Ovary (tissue), 9 donors: Measurements from ENCODE around the gene MYL11. TPM values are rescaled to one million over a fixed set of nuclear protein-coding genes. Genes with fewer than 3 reads are reported as not detected.
"Not testable (repeated sequence)": the region's sequence is repeated elsewhere in the genome, so short reads cannot be mapped to it uniquely, and the experiment has no call there.

ENCODE experiments used
- DNase-seq, 5 donors: peaks; one replicate each; pipeline ENCODE4 v3.0.0-alpha.2; 2019 to 2020
- H3K27ac ChIP-seq, 2 donors: fragments of 200-600 bp; one replicate each; pipeline versions ENCODE4 v1.5.1 to v1.8.0; 2019 to 2022
- H3K27me3 ChIP-seq: fragments of 200-600 bp; one replicate; pipeline ENCODE4 v1.8.0; 2022
- H3K36me3 ChIP-seq: fragments of 200-600 bp; sonication (generic); one replicate; pipeline ENCODE4 v1.5.1; 2019
- H3K4me1 ChIP-seq: one replicate; pipeline ENCODE4 v1.8.1; 2013; ENCODE audit warnings: mild to moderate bottlenecking, moderate library complexity; ENCODE audit not compliant: insufficient read depth
- H3K4me3 ChIP-seq: fragments of 200-600 bp; sonication (generic); one replicate; pipeline ENCODE4 v1.5.1; 2017
- H3K9me3 ChIP-seq, 2 donors: fragments of 200-600 bp in 1 of 2; sonication (generic) in 1 of 2; one replicate each; pipeline versions ENCODE4 v1.5.1 to v1.8.1; 2013 to 2019; ENCODE audit warnings: mild to moderate bottlenecking in 1 of 2, moderate library complexity in 1 of 2
- CTCF ChIP-seq, 3 donors: fragments of 450-650 bp in 2 of 3; fragments of 200-600 bp in 1 of 3; IDR thresholded peaks; one replicate each; pipeline versions ENCODE4 v1.5.1 to v1.8.0; 2016 to 2022; ENCODE audit warnings: antibody characterized with exemption in 3 of 3, mild to moderate bottlenecking in 1 of 3
- EP300 ChIP-seq: sonication (generic); formaldehyde crosslinking; IDR thresholded peaks from one replicate; pipeline ENCODE4 v1.6.1; 2017; ENCODE audit warnings: antibody characterized with exemption
- POLR2A ChIP-seq: fragments of 450-650 bp; IDR thresholded peaks from one replicate; pipeline ENCODE4 v1.6.1; 2017; ENCODE audit warnings: antibody characterized with exemption, mild to moderate bottlenecking, moderate library complexity
- WGBS, 3 donors: extraction: QIAGEN DNeasy Blood & Tissue Kit in 1 of 3; methylation state at CpG; one replicate each; pipeline versions ENCODE4 v1.1.5 to v1.1.7; 2013 to 2017; 5-methylcytosine and 5-hydroxymethylcytosine counted together
- intact Hi-C, 4 donors: fragments of 100-400 bp; cut with DNase I; formaldehyde crosslinking; loops; one replicate each; pipeline versions ENCODE4 v1.11.0 to v1.15.1; 2022 to 2023
- polyA plus RNA-seq, 2 donors: library from polyadenylated mRNA; stranded (reverse); fragments of 200-250 nt in 1 of 2; fragments of 350-450 nt in 1 of 2; fragmentation: Illumina TruSeq in 1 of 2; extraction: RNeasy Lipid Tissue Mini Kit (QIAGEN cat#74804) in 1 of 2; gene quantifications; one replicate each; pipeline ENCODE4 v1.2.3, GENCODE V29; 2013 to 2014
- total RNA-seq, 7 donors: library from RNA; depleted of rRNA in 2 of 7; stranded (reverse); fragments of >200 nt in 2 of 7; fragmentation: NEBNext Ultra II Directional in 3 of 7; extraction: Animal tissue kit (Norgen Biotek cat#: 25700) in 3 of 7; gene quantifications; one replicate each; pipeline versions ENCODE4 v1.1.0 to v1.2.4, GENCODE V29; 2016 to 2023
- donor health status: DM: no; HTN: no; CAD: no; lungs with moderate emphysema.
- donor health status: DM: no; HTN: no; CAD: no.
- donor health status: Bipolar disorder and iron deficiency.
- donor health status: DM: yes; HTN: yes; CAD: no.
- donor health status: DM: no; HTN: no; CAD: no.
- donor health status: DM: yes; HTN: yes; CAD: no.

Gene MYL11
- total and polyA plus RNA-seq, 9 donors, result 0.38 to 1.4 (median 1.2) TPM; not detected in 5

GRCh38 chr16:30394592-30395154 lies 20.1 kb downstream of the MYL11 start:
- Histone ChIP-seq H3K4me3 (peak overlapping the region; percentile 78), H3K4me1 (peaks cover 2% of the 10 kb centered on the region), H3K27ac (no peak overlapping the region), H3K27me3 (no peaks in the 10 kb centered on the region), H3K9me3 (no peaks in the 10 kb centered on the region), H3K36me3 (no peaks in the 10 kb centered on the region)
- intact Hi-C loops, result loop anchor here in 1 of 4 donors (10.0 kb wide), 1 partner anchor 300 kb away; the partner anchor contains the start of genes TBX6 and YPEL3
- TF ChIP-seq POLR2A (no peak), EP300 (no peak)
- 1 to 3% (median 2%) methylated on average over 28 to 31 of the region's 31 CpGs for WGBS, 3 donors
- DNase-seq, result no peak

- Histone ChIP-seq H3K36me3 (no peaks in the 10 kb centered on the region), H3K27ac (no peak within 1 kb of the TSS), H3K4me3 (peak within 1 kb of the TSS; percentile 78), H3K9me3 (no peaks in the 10 kb centered on the region), H3K4me1 (peaks cover 2% of the 10 kb centered on the region), H3K27me3 (no peaks in the 10 kb centered on the region)
- peak; percentile 5 to 61 (median 8) for TF ChIP-seq CTCF (IDR thresholded peaks at IDR 0.05)
- TF ChIP-seq POLR2A, result no peak
- peak; percentile 82 to 92 (median 84) for DNase-seq
- 0% methylated on average over 14 to 103 of the region's 103 CpGs for WGBS, 3 donors
- intact Hi-C loops, result loop anchor here in 1 of 4 donors (10.0 kb wide), 1 partner anchor 301 kb away; the partner anchor contains the start of genes TBX6 and YPEL3
Observed at GRCh38 chr16:30395155-30395991, 20.8 kb downstream of the MYL11 start, which contains the start of gene ZNF48. TSS of gene ZNF48 (plus strand) at chr16:30395420. CDS start at chr16:30395795, 375 bp downstream.

- TF ChIP-seq POLR2A (no peak), CTCF (IDR thresholded peaks at IDR 0.05) (no peak), EP300 (no peak)
- H3K9me3 ChIP-seq, result no peaks in the 10 kb centered on the region
- H3K36me3 ChIP-seq, result no peaks in the 10 kb centered on the region
- peak overlapping the region; percentile 78 for H3K4me3 ChIP-seq
- intact Hi-C loops, result loop anchor here in 1 of 4 donors (10.0 kb wide), 1 partner anchor 301 kb away; the partner anchor contains the start of genes TBX6 and YPEL3
- 14 to 15% (median 15%) methylated on average over 13 of the region's 13 CpGs for WGBS, 3 donors
- H3K27ac ChIP-seq, result no peak overlapping the region
- peaks cover 2% of the 10 kb centered on the region for H3K4me1 ChIP-seq
- no peak for DNase-seq
- no peaks in the 10 kb centered on the region for H3K27me3 ChIP-seq
Observed at GRCh38 chr16:30395992-30396585, 21.5 kb downstream of the MYL11 start.

GRCh38 chr16:30396627-30397026 lies 22.0 kb downstream of the MYL11 start:
- not testable (repeated sequence) for H3K36me3 ChIP-seq, H3K27me3 ChIP-seq, H3K4me3 ChIP-seq, H3K9me3 ChIP-seq, H3K4me1 ChIP-seq, H3K27ac ChIP-seq, DNase-seq
- WGBS, 3 donors, result 74 to 84% (median 78%) methylated on average over 4 of the region's 4 CpGs
- intact Hi-C loops, result loop anchor here in 1 of 4 donors (10.0 kb wide), 1 partner anchor 302 kb away; the partner anchor contains the start of genes TBX6 and YPEL3

DNA sequence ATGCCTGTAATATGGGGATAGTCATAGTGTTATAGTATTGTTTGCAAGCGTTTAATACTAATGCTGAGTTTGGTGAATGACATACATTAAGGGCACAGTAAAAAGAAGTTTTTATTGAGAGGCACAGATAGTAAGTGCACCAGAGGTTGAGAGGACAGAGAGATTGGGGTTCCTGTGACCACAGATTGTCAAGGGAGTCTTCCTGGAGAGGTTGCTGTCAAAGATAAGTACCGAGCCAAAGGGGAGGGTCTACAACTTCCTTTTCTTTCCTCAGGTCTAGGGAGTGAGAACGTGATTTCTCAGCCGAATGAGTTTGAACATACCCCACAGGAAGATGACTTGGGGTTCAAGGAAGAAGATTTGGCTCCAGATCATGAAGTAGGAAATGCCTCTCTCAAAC lies 22.5 kb downstream of the MYL11 start:
- H3K4me1 ChIP-seq, result peaks cover 2% of the 10 kb centered on the region
- no peaks in the 10 kb centered on the region for H3K27me3 ChIP-seq
- H3K4me3 ChIP-seq, result no peak overlapping the region
- no peak overlapping the region for H3K27ac ChIP-seq
- DNase-seq, result no peak
- no peaks in the 10 kb centered on the region for H3K36me3 ChIP-seq
- intact Hi-C loops, result loop anchor here in 1 of 4 donors (10.0 kb wide), 1 partner anchor 302 kb away; the partner anchor contains the start of genes TBX6 and YPEL3
- TF ChIP-seq EP300 (no peak), CTCF (IDR thresholded peaks at IDR 0.05) (no peak), POLR2A (no peak)
- 69 to 72% (median 70%) methylated on average over 4 of the region's 4 CpGs for WGBS, 3 donors
- H3K9me3 ChIP-seq, result no peaks in the 10 kb centered on the region
